HEK293 (cell line): ENCODE measurements around the gene GCSAM.

Experiments
- KLF9 ChIP-seq: fragments of 450-650 bp; formaldehyde crosslinking; IDR thresholded peaks from 2 replicates; pipeline ENCODE4 v1.5.1; 2016; ENCODE audit warnings: missing biosample characterization, missing genetic modification characterization, low read depth
- SALL2 ChIP-seq: fragments of 450-650 bp; formaldehyde crosslinking; IDR thresholded peaks from 2 replicates; pipeline ENCODE4 v1.5.0; 2017; ENCODE audit warnings: missing biosample characterization, mild to moderate bottlenecking, missing genetic modification characterization, borderline replicate concordance
- ZNF155 ChIP-seq: fragments of 450-650 bp; formaldehyde crosslinking; IDR thresholded peaks from 2 replicates; pipeline ENCODE4 v1.5.1; 2016; ENCODE audit warnings: missing biosample characterization, missing genetic modification characterization
- ZNF501 ChIP-seq: fragments of 450-650 bp; formaldehyde crosslinking; IDR thresholded peaks from 2 replicates; pipeline ENCODE4 v1.5.1; 2016; ENCODE audit warnings: missing biosample characterization, missing genetic modification characterization
- ZNF629 ChIP-seq: fragments of 450-650 bp; formaldehyde crosslinking; IDR thresholded peaks from 2 replicates; pipeline ENCODE4 v1.5.1; 2017; ENCODE audit warnings: missing biosample characterization, missing genetic modification characterization
- ZNF660 ChIP-seq: fragments of 450-650 bp; IDR thresholded peaks from 2 replicates; pipeline ENCODE4 v1.5.1; 2018; ENCODE audit warnings: missing biosample characterization, mild to moderate bottlenecking, missing genetic modification characterization
- ZNF747 ChIP-seq: fragments of 450-650 bp; formaldehyde crosslinking; IDR thresholded peaks from 2 replicates; pipeline ENCODE4 v1.5.1; 2016; ENCODE audit warnings: missing biosample characterization, missing genetic modification characterization
- TF ChIP-seq, protein P1 (sequence below): fragments of 450-650 bp; formaldehyde crosslinking; IDR thresholded peaks from 2 replicates; pipeline ENCODE4 v1.5.1; 2016; ENCODE audit warnings: missing biosample characterization, missing genetic modification characterization
- TF ChIP-seq, protein P2 (sequence below): fragments of 450-650 bp; formaldehyde crosslinking; IDR thresholded peaks from 2 replicates; pipeline ENCODE4 v1.5.1; 2016; ENCODE audit warnings: missing biosample characterization, missing genetic modification characterization
- TF ChIP-seq, protein P3 (sequence below): fragments of 450-650 bp; formaldehyde crosslinking; IDR thresholded peaks from 2 replicates; pipeline ENCODE4 v1.5.1; 2017; ENCODE audit warnings: missing biosample characterization, missing genetic modification characterization
- TF ChIP-seq, protein P4 (sequence below): fragments of 450-650 bp; formaldehyde crosslinking; IDR thresholded peaks from 2 replicates; pipeline ENCODE4 v1.5.1; 2017; ENCODE audit warnings: missing biosample characterization, missing genetic modification characterization
- TF ChIP-seq, protein P5 (sequence below): fragments of 450-650 bp; formaldehyde crosslinking; IDR thresholded peaks from 2 replicates; pipeline ENCODE4 v1.5.1; 2016; ENCODE audit warnings: missing biosample characterization, missing genetic modification characterization
- TF ChIP-seq, protein P6 (sequence below): fragments of 450-650 bp; formaldehyde crosslinking; IDR thresholded peaks from 2 replicates; pipeline ENCODE4 v1.5.1; 2016; ENCODE audit warnings: missing biosample characterization, missing genetic modification characterization, borderline replicate concordance
- TF ChIP-seq, protein P7 (sequence below): fragments of 450-650 bp; formaldehyde crosslinking; IDR thresholded peaks from 2 replicates; pipeline ENCODE4 v1.5.1; 2016; ENCODE audit warnings: missing biosample characterization, missing genetic modification characterization, borderline replicate concordance

Gene GCSAM

DNA sequence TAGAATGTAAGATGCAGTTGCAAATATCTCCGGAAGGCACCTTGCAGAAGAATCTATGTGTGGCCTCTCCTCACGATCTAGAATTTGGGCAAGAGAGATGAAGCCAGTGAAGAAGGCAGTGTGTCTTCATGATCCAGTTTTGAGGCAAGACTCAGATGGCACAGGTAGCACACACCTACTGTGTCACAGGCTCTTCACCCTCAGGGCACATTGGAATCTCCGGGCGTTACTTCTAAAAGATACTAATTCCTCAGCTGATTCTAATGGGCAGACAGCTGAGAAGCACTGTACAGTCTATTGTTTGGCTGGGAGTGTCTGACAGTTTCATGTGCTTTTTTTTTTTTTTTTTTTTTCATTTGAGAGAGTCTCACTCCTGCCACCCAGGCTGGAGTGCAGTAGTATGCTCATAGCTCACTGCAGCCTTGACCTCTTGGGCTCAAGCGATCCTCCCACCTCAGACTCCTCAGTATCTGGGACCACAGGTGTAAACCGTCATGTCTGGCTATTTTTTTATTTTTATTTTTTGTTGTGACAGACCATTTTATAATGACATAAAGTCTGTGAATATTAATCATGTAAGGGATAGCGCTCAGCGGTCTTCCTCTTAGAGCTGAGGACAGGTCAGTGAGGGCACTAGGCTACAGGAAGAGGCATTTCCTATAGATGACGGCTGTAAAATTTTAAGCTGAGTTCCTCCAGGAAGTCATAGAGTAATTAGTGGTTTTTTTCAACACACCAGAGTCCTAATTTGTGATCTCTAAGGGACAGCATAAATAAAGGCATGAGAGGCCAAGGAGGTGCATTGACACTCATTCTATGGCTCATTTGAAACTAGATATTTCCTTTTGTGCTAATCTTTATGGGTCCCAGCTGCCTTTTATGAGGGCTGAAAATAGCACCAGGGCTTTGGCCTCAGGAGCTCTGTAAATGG is 42.8 kb downstream of the GCSAM start (continued):
- TF ChIP-seq, protein P1, sequence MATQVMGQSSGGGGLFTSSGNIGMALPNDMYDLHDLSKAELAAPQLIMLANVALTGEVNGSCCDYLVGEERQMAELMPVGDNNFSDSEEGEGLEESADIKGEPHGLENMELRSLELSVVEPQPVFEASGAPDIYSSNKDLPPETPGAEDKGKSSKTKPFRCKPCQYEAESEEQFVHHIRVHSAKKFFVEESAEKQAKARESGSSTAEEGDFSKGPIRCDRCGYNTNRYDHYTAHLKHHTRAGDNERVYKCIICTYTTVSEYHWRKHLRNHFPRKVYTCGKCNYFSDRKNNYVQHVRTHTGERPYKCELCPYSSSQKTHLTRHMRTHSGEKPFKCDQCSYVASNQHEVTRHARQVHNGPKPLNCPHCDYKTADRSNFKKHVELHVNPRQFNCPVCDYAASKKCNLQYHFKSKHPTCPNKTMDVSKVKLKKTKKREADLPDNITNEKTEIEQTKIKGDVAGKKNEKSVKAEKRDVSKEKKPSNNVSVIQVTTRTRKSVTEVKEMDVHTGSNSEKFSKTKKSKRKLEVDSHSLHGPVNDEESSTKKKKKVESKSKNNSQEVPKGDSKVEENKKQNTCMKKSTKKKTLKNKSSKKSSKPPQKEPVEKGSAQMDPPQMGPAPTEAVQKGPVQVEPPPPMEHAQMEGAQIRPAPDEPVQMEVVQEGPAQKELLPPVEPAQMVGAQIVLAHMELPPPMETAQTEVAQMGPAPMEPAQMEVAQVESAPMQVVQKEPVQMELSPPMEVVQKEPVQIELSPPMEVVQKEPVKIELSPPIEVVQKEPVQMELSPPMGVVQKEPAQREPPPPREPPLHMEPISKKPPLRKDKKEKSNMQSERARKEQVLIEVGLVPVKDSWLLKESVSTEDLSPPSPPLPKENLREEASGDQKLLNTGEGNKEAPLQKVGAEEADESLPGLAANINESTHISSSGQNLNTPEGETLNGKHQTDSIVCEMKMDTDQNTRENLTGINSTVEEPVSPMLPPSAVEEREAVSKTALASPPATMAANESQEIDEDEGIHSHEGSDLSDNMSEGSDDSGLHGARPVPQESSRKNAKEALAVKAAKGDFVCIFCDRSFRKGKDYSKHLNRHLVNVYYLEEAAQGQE (tag by site-specific recombination), result no peak
- TF ChIP-seq, protein P2, sequence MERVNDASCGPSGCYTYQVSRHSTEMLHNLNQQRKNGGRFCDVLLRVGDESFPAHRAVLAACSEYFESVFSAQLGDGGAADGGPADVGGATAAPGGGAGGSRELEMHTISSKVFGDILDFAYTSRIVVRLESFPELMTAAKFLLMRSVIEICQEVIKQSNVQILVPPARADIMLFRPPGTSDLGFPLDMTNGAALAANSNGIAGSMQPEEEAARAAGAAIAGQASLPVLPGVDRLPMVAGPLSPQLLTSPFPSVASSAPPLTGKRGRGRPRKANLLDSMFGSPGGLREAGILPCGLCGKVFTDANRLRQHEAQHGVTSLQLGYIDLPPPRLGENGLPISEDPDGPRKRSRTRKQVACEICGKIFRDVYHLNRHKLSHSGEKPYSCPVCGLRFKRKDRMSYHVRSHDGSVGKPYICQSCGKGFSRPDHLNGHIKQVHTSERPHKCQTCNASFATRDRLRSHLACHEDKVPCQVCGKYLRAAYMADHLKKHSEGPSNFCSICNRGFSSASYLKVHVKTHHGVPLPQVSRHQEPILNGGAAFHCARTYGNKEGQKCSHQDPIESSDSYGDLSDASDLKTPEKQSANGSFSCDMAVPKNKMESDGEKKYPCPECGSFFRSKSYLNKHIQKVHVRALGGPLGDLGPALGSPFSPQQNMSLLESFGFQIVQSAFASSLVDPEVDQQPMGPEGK (tag by site-specific recombination), result peak; percentile 53
- no peak for TF ChIP-seq ZNF660 (tag by site-specific recombination)
- TF ChIP-seq, protein P3, sequence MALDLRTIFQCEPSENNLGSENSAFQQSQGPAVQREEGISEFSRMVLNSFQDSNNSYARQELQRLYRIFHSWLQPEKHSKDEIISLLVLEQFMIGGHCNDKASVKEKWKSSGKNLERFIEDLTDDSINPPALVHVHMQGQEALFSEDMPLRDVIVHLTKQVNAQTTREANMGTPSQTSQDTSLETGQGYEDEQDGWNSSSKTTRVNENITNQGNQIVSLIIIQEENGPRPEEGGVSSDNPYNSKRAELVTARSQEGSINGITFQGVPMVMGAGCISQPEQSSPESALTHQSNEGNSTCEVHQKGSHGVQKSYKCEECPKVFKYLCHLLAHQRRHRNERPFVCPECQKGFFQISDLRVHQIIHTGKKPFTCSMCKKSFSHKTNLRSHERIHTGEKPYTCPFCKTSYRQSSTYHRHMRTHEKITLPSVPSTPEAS (tag by site-specific recombination), result no peak
- TF ChIP-seq SALL2, result no peak
- no peak for TF ChIP-seq ZNF747 (tag by site-specific recombination)
- TF ChIP-seq ZNF629 (tag by site-specific recombination), result peak; percentile 86
- TF ChIP-seq, protein P4, sequence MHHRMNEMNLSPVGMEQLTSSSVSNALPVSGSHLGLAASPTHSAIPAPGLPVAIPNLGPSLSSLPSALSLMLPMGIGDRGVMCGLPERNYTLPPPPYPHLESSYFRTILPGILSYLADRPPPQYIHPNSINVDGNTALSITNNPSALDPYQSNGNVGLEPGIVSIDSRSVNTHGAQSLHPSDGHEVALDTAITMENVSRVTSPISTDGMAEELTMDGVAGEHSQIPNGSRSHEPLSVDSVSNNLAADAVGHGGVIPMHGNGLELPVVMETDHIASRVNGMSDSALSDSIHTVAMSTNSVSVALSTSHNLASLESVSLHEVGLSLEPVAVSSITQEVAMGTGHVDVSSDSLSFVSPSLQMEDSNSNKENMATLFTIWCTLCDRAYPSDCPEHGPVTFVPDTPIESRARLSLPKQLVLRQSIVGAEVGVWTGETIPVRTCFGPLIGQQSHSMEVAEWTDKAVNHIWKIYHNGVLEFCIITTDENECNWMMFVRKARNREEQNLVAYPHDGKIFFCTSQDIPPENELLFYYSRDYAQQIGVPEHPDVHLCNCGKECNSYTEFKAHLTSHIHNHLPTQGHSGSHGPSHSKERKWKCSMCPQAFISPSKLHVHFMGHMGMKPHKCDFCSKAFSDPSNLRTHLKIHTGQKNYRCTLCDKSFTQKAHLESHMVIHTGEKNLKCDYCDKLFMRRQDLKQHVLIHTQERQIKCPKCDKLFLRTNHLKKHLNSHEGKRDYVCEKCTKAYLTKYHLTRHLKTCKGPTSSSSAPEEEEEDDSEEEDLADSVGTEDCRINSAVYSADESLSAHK (tag by site-specific recombination), result peak; percentile 86
- TF ChIP-seq, protein P5, sequence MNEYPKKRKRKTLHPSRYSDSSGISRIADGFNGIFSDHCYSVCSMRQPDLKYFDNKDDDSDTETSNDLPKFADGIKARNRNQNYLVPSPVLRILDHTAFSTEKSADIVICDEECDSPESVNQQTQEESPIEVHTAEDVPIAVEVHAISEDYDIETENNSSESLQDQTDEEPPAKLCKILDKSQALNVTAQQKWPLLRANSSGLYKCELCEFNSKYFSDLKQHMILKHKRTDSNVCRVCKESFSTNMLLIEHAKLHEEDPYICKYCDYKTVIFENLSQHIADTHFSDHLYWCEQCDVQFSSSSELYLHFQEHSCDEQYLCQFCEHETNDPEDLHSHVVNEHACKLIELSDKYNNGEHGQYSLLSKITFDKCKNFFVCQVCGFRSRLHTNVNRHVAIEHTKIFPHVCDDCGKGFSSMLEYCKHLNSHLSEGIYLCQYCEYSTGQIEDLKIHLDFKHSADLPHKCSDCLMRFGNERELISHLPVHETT (tag by site-specific recombination), result peak; percentile 82
- no peak for TF ChIP-seq KLF9 (tag by site-specific recombination)
- peak; percentile 31; the same call in 1 of the 2 replicates for TF ChIP-seq ZNF501
- TF ChIP-seq, protein P6, sequence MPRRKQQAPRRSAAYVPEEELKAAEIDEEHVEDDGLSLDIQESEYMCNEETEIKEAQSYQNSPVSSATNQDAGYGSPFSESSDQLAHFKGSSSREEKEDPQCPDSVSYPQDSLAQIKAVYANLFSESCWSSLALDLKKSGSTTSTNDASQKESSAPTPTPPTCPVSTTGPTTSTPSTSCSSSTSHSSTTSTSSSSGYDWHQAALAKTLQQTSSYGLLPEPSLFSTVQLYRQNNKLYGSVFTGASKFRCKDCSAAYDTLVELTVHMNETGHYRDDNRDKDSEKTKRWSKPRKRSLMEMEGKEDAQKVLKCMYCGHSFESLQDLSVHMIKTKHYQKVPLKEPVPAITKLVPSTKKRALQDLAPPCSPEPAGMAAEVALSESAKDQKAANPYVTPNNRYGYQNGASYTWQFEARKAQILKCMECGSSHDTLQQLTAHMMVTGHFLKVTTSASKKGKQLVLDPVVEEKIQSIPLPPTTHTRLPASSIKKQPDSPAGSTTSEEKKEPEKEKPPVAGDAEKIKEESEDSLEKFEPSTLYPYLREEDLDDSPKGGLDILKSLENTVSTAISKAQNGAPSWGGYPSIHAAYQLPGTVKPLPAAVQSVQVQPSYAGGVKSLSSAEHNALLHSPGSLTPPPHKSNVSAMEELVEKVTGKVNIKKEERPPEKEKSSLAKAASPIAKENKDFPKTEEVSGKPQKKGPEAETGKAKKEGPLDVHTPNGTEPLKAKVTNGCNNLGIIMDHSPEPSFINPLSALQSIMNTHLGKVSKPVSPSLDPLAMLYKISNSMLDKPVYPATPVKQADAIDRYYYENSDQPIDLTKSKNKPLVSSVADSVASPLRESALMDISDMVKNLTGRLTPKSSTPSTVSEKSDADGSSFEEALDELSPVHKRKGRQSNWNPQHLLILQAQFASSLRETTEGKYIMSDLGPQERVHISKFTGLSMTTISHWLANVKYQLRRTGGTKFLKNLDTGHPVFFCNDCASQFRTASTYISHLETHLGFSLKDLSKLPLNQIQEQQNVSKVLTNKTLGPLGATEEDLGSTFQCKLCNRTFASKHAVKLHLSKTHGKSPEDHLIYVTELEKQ, result peak; percentile 76
- TF ChIP-seq, protein P7, sequence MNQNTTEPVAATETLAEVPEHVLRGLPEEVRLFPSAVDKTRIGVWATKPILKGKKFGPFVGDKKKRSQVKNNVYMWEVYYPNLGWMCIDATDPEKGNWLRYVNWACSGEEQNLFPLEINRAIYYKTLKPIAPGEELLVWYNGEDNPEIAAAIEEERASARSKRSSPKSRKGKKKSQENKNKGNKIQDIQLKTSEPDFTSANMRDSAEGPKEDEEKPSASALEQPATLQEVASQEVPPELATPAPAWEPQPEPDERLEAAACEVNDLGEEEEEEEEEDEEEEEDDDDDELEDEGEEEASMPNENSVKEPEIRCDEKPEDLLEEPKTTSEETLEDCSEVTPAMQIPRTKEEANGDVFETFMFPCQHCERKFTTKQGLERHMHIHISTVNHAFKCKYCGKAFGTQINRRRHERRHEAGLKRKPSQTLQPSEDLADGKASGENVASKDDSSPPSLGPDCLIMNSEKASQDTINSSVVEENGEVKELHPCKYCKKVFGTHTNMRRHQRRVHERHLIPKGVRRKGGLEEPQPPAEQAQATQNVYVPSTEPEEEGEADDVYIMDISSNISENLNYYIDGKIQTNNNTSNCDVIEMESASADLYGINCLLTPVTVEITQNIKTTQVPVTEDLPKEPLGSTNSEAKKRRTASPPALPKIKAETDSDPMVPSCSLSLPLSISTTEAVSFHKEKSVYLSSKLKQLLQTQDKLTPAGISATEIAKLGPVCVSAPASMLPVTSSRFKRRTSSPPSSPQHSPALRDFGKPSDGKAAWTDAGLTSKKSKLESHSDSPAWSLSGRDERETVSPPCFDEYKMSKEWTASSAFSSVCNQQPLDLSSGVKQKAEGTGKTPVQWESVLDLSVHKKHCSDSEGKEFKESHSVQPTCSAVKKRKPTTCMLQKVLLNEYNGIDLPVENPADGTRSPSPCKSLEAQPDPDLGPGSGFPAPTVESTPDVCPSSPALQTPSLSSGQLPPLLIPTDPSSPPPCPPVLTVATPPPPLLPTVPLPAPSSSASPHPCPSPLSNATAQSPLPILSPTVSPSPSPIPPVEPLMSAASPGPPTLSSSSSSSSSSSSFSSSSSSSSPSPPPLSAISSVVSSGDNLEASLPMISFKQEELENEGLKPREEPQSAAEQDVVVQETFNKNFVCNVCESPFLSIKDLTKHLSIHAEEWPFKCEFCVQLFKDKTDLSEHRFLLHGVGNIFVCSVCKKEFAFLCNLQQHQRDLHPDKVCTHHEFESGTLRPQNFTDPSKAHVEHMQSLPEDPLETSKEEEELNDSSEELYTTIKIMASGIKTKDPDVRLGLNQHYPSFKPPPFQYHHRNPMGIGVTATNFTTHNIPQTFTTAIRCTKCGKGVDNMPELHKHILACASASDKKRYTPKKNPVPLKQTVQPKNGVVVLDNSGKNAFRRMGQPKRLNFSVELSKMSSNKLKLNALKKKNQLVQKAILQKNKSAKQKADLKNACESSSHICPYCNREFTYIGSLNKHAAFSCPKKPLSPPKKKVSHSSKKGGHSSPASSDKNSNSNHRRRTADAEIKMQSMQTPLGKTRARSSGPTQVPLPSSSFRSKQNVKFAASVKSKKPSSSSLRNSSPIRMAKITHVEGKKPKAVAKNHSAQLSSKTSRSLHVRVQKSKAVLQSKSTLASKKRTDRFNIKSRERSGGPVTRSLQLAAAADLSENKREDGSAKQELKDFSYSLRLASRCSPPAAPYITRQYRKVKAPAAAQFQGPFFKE (tag by site-specific recombination), result no peak
- no peak for TF ChIP-seq ZNF155 (tag by site-specific recombination)
